DND-41 (cell line): ENCODE results near the gene SCN10A.
A peak's percentile ranks its signal among the peaks of the same experiment; 100 is the strongest.

Experiments used
- ATAC-seq: fragments of 200-7000 bp; cut with Tn5 transposase; 3 replicates; pipeline ENCODE4 v1.9.1; 2021; ENCODE audit warnings: low read depth; ENCODE audit not compliant: insufficient read depth
- DNase-seq: peaks from one replicate; pipeline ENCODE4 v3.0.0-alpha.2; 2020
- H2AFZ ChIP-seq: 2 replicates; pipeline ENCODE4 v1.6.0; 2012; ENCODE audit warnings: low read depth, low read length
- H3K27ac ChIP-seq: 2 replicates; pipeline ENCODE4 v1.5.1; 2012; ENCODE audit warnings: low read length, inconsistent platforms
- H3K27me3 ChIP-seq: fragments of 200-600 bp; sonication (generic); 2 replicates; pipeline ENCODE4 v1.6.0; 2012; ENCODE audit warnings: low read length, mild to moderate bottlenecking, inconsistent platforms; ENCODE audit not compliant: insufficient read depth, poor library complexity
- H3K36me3 ChIP-seq: 2 replicates; pipeline ENCODE4 v1.5.1; 2012; ENCODE audit warnings: low read length, inconsistent platforms; ENCODE audit not compliant: insufficient read depth
- H3K4me1 ChIP-seq: 2 replicates; pipeline ENCODE4 v1.5.1; 2012; ENCODE audit warnings: mild to moderate bottlenecking, low read length; ENCODE audit not compliant: insufficient read depth
- H3K4me2 ChIP-seq: 2 replicates; pipeline ENCODE4 v1.6.0; 2012; ENCODE audit warnings: mild to moderate bottlenecking, moderate library complexity, low read length, inconsistent platforms; ENCODE audit not compliant: insufficient read depth
- H3K4me3 ChIP-seq, 2 experiments: fragments of 200-600 bp in 1 of 2; shearing (Covaris generic) in 1 of 2; 2 replicates each; pipeline ENCODE4 v1.5.1; 2012 to 2016; ENCODE audit warnings: inconsistent platforms in 2 of 2, low read length in 2 of 2, mild to moderate bottlenecking in 2 of 2, low read depth in 1 of 2, moderate library complexity in 1 of 2
- H3K79me2 ChIP-seq: 2 replicates; pipeline ENCODE4 v1.6.0; 2012; ENCODE audit warnings: low read length, inconsistent platforms; ENCODE audit not compliant: insufficient read depth
- H3K9ac ChIP-seq: 2 replicates; pipeline ENCODE4 v1.6.0; 2012; ENCODE audit warnings: low read depth, mild to moderate bottlenecking, inconsistent platforms, low read length, moderate library complexity
- H3K9me3 ChIP-seq: 2 replicates; pipeline ENCODE4 v1.5.1; 2012; ENCODE audit warnings: low read length, moderate library complexity, mild to moderate bottlenecking, inconsistent platforms; ENCODE audit not compliant: insufficient read depth, severe bottlenecking
- H4K20me1 ChIP-seq: 2 replicates; pipeline ENCODE4 v1.6.0; 2012; ENCODE audit warnings: low read length; ENCODE audit not compliant: insufficient read depth
- CTCF ChIP-seq: IDR thresholded peaks from 2 replicates; pipeline ENCODE4 v1.5.1; 2012; ENCODE audit warnings: borderline replicate concordance, low read length, moderate library complexity, mild to moderate bottlenecking; ENCODE audit not compliant: poor library complexity, severe bottlenecking; ENCODE audit errors: extremely low read depth
- EZH2 ChIP-seq: IDR thresholded peaks from 3 replicates; pipeline ENCODE4 v1.6.1; 2012; ENCODE audit warnings: borderline replicate concordance, low read depth, mild to moderate bottlenecking, moderate library complexity, low read length, inconsistent platforms; ENCODE audit not compliant: severe bottlenecking

Gene SCN10A

GRCh38 chr3:38758557-38758956 is 57.5 kb downstream of the SCN10A start:
- no peaks in the 10 kb centered on the region for H3K4me1 ChIP-seq
- no peak overlapping the region for H3K27ac ChIP-seq
- no peak overlapping the region for H3K9ac ChIP-seq
- no peak overlapping the region for H3K4me2 ChIP-seq
- TF ChIP-seq EZH2 (no peak), CTCF (no peak)
- H3K27me3 ChIP-seq = no peaks in the 10 kb centered on the region
- no peaks in the 10 kb centered on the region for H3K79me2 ChIP-seq
- DNase-seq (no peak), ATAC-seq (no peak)
- H3K4me3 ChIP-seq = no peak overlapping the region
- H3K9me3 ChIP-seq = no peaks in the 10 kb centered on the region
- no peak overlapping the region for H2AFZ ChIP-seq
- no peaks in the 10 kb centered on the region for H4K20me1 ChIP-seq
- H3K36me3 ChIP-seq = no peaks in the 10 kb centered on the region

- Histone ChIP-seq H4K20me1 (no peaks in the 10 kb centered on the region), H3K9me3 (no peaks in the 10 kb centered on the region), H3K27ac (no peak overlapping the region), H3K4me1 (no peaks in the 10 kb centered on the region), H3K9ac (no peak overlapping the region), H3K79me2 (no peaks in the 10 kb centered on the region), H3K4me3 (no peak overlapping the region), H2AFZ (no peak overlapping the region), H3K36me3 (no peaks in the 10 kb centered on the region), H3K4me2 (no peak overlapping the region), H3K27me3 (no peaks in the 10 kb centered on the region)
- DNase-seq = no peak
- ATAC-seq = no peak
- TF ChIP-seq CTCF = no peak
- no peak for TF ChIP-seq EZH2
Measured at GRCh38 chr3:38757721-38758120, 58.3 kb downstream of the SCN10A start.

- Histone ChIP-seq H3K27me3 (no peaks in the 10 kb centered on the region), H3K27ac (no peak overlapping the region), H3K36me3 (no peaks in the 10 kb centered on the region), H3K4me1 (no peaks in the 10 kb centered on the region), H3K4me3 (no peak overlapping the region), H3K9me3 (no peaks in the 10 kb centered on the region), H3K9ac (no peak overlapping the region), H3K4me2 (no peak overlapping the region), H3K79me2 (no peaks in the 10 kb centered on the region), H4K20me1 (no peaks in the 10 kb centered on the region), H2AFZ (no peak overlapping the region)
- no peak for DNase-seq
- no peak for ATAC-seq
- TF ChIP-seq EZH2 (no peak), CTCF (no peak)
Measured at GRCh38 chr3:38756892-38757291, 59.1 kb downstream of the SCN10A start.

GRCh38 chr3:38755130-38755529 is 60.9 kb downstream of the SCN10A start:
- peak; percentile 25 for DNase-seq
- H3K79me2 ChIP-seq = no peaks in the 10 kb centered on the region
- H4K20me1 ChIP-seq = no peaks in the 10 kb centered on the region
- H2AFZ ChIP-seq = no peak overlapping the region
- H3K4me3 ChIP-seq = no peak overlapping the region
- H3K27ac ChIP-seq = no peak overlapping the region
- H3K4me2 ChIP-seq = no peak overlapping the region
- no peaks in the 10 kb centered on the region for H3K4me1 ChIP-seq
- no peak for ATAC-seq
- no peaks in the 10 kb centered on the region for H3K27me3 ChIP-seq
- no peaks in the 10 kb centered on the region for H3K9me3 ChIP-seq
- no peak overlapping the region for H3K9ac ChIP-seq
- TF ChIP-seq EZH2 = no peak
- no peak for TF ChIP-seq CTCF
- no peaks in the 10 kb centered on the region for H3K36me3 ChIP-seq
